ENCODE measurements around the gene CMTM2.

DNA sequence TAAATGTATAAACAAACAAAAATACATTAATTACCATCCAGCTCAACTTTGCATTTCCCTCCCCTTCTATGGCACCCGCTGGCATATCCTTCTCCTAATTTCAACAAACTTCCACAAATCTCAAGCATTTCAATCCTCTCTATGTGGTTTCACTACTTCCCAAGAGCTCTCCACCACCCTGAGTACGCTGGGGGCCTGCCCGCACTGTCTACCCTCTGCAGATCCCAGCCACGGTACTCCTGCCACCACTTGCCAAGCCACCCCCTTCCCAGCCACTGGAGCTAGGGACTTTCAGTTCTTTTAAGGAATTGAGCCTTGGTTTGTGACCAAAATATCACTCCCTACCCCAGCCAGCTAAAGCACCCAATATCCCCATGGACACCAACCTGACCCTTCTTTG is 31.2 kb upstream of the CMTM2 start:
- TF ChIP-seq, protein P1, sequence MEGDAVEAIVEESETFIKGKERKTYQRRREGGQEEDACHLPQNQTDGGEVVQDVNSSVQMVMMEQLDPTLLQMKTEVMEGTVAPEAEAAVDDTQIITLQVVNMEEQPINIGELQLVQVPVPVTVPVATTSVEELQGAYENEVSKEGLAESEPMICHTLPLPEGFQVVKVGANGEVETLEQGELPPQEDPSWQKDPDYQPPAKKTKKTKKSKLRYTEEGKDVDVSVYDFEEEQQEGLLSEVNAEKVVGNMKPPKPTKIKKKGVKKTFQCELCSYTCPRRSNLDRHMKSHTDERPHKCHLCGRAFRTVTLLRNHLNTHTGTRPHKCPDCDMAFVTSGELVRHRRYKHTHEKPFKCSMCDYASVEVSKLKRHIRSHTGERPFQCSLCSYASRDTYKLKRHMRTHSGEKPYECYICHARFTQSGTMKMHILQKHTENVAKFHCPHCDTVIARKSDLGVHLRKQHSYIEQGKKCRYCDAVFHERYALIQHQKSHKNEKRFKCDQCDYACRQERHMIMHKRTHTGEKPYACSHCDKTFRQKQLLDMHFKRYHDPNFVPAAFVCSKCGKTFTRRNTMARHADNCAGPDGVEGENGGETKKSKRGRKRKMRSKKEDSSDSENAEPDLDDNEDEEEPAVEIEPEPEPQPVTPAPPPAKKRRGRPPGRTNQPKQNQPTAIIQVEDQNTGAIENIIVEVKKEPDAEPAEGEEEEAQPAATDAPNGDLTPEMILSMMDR (IDR thresholded peaks at IDR 0.05): no peak
- TF ChIP-seq POLR2AphosphoS5 (IDR thresholded peaks at IDR 0.05; ENCODE audit: insufficient read depth in 1 of 2, low read depth in 1 of 2): no peak
